ENCODE data around the gene PRRX2.
"Not testable (repeated sequence)": the region's sequence is repeated elsewhere in the genome, so short reads cannot be mapped to it uniquely, and the experiment has no call there.

PRRX2 gene

GRCh38 chr9:129759804-129760502 lies 94.5 kb downstream of the PRRX2 start:
- no peak for DNase-seq (ENCODE audit: low read depth in 2 of 2)

- DNase-seq (ENCODE audit: low read depth in 2 of 2): not testable (repeated sequence)
These were observed 95.3 kb downstream of the PRRX2 start for GRCh38 chr9:129760784-129761183.

GRCh38 chr9:129761293-129761900 lies 96.0 kb downstream of the PRRX2 start:
- DNase-seq (ENCODE audit: low read depth in 2 of 2): no peak

GRCh38 chr9:129761901-129762369 lies 96.5 kb downstream of the PRRX2 start:
- DNase-seq (ENCODE audit: low read depth in 2 of 2): no peak

- DNase-seq (ENCODE audit: low read depth in 2 of 2): not testable (repeated sequence)
These were observed 97.0 kb downstream of the PRRX2 start for GRCh38 chr9:129762370-129762984.

- DNase-seq (ENCODE audit: low read depth in 2 of 2): no peak
These were observed 97.8 kb downstream of the PRRX2 start for GRCh38 chr9:129762985-129763926.

GRCh38 chr9:129765764-129766317 lies 100.4 kb downstream of the PRRX2 start:
- no peak for DNase-seq (ENCODE audit: low read depth in 2 of 2)

GRCh38 chr9:129768486-129768885 lies 103.0 kb downstream of the PRRX2 start:
- no peak for DNase-seq (ENCODE audit: low read depth in 2 of 2)

- no peak for DNase-seq (ENCODE audit: low read depth in 2 of 2)
These were observed 104.2 kb downstream of the PRRX2 start for GRCh38 chr9:129769669-129770068.

GRCh38 chr9:129770741-129771140 lies 105.3 kb downstream of the PRRX2 start:
- no peak for DNase-seq (ENCODE audit: low read depth in 2 of 2)
